Aorta (tissue), 5 donors: ENCODE data around the gene CREB3L2. TPM values are rescaled to one million over a fixed set of nuclear protein-coding genes. Genes with fewer than 3 reads are reported as not detected.
"Not testable (repeated sequence)": the region's sequence is repeated elsewhere in the genome, so short reads cannot be mapped to it uniquely, and the experiment has no call there.

Source experiments
- ATAC-seq: fragments of 200-7000 bp; cut with Tn5 transposase; one replicate; pipeline ENCODE4 v1.9.1; 2022; ENCODE audit warnings: moderate library complexity; ENCODE audit not compliant: low FRiP score
- DNase-seq, 2 donors: peaks; one replicate each; pipeline ENCODE4 v3.0.0-alpha.2; 2020
- H3K27ac ChIP-seq, 2 donors: one replicate each; pipeline ENCODE4 v1.5.1; 2013; ENCODE audit warnings: low read length in 2 of 2, mild to moderate bottlenecking in 2 of 2, moderate library complexity in 2 of 2, control low read depth in 1 of 2, inconsistent platforms in 1 of 2, low read depth in 1 of 2
- H3K27me3 ChIP-seq, 2 donors: one replicate each; pipeline ENCODE4 v1.6.1; 2013; ENCODE audit warnings: control low read depth in 1 of 2, low read length in 1 of 2, mild to moderate bottlenecking in 1 of 2, moderate library complexity in 1 of 2; ENCODE audit not compliant: insufficient read depth in 2 of 2, control insufficient read depth in 1 of 2
- H3K36me3 ChIP-seq, 2 donors: one replicate each; pipeline ENCODE4 v1.6.1; 2013; ENCODE audit warnings: control low read depth in 1 of 2, low read length in 1 of 2, mild to moderate bottlenecking in 1 of 2; ENCODE audit not compliant: insufficient read depth in 2 of 2, control insufficient read depth in 1 of 2
- H3K4me1 ChIP-seq, 2 donors: one replicate each; pipeline ENCODE4 v1.6.1; 2013; ENCODE audit warnings: low read length in 2 of 2, control low read depth in 1 of 2, mild to moderate bottlenecking in 1 of 2, moderate library complexity in 1 of 2; ENCODE audit not compliant: insufficient read depth in 2 of 2, control insufficient read depth in 1 of 2
- H3K4me3 ChIP-seq, 2 donors: one replicate each; pipeline ENCODE4 v1.5.1; 2013; ENCODE audit warnings: low read length in 2 of 2, control low read depth in 1 of 2, mild to moderate bottlenecking in 1 of 2
- H3K9me3 ChIP-seq: one replicate; pipeline ENCODE4 v1.6.1; 2013; ENCODE audit warnings: mild to moderate bottlenecking, low read length; ENCODE audit not compliant: control insufficient read depth
- WGBS, 2 donors: extraction: QIAGEN DNeasy Blood & Tissue Kit; methylation state at CpG; one replicate each; pipeline ENCODE4 v1.1.7; 2013; 5-methylcytosine and 5-hydroxymethylcytosine counted together
- intact Hi-C, 2 donors: fragments of 100-400 bp; cut with DNase I; formaldehyde crosslinking; loops; one replicate each; pipeline versions ENCODE4 v1.14.2 to v1.15.0; 2022
- polyA plus RNA-seq, 2 donors: library from polyadenylated mRNA; stranded (reverse); fragments of 200-250 nt; gene quantifications; one replicate each; pipeline ENCODE4 v1.2.3, GENCODE V29; 2013
- total RNA-seq, 2 donors: library from RNA; stranded (reverse); fragmentation: NEBNext Ultra II Directional; extraction: Animal tissue kit (Norgen Biotek cat#: 25700); gene quantifications; one replicate each; pipeline ENCODE4 v1.2.1, GENCODE V29; 2021
- donor health status: healthy with polysubstance abuse.
- donor health status: Bipolar disorder and iron deficiency.
- donor health status: DM: no; HTN: no; CAD: no.
- donor health status: DM: no; HTN: no; CAD: no.
- donor health status: DM: yes; HTN: yes; CAD: no.

The CREB3L2 gene
- total and polyA plus RNA-seq, 4 donors: 10.6 to 165 (median 73.7) TPM

- Histone ChIP-seq H3K36me3 (peaks cover 0 to 15% of the 10 kb centered on the region in 2 donors), H3K4me3 (no peak overlapping the region), H3K27me3 (no peaks in the 10 kb centered on the region), H3K9me3 (no peaks in the 10 kb centered on the region), H3K4me1 (peaks cover 0 to 3% of the 10 kb centered on the region in 2 donors), H3K27ac (no peak overlapping the region)
- DNase-seq: no peak
- 84% methylated on average over 4 of the region's 4 CpGs for WGBS, 2 donors
- intact Hi-C loops: no loop called here
- ATAC-seq: no peak
Observed at GRCh38 chr7:137913985-137914384, 87.9 kb downstream of the CREB3L2 start.

GRCh38 chr7:137909042-137909441 is 92.8 kb downstream of the CREB3L2 start:
- Histone ChIP-seq H3K27me3 (no peaks in the 10 kb centered on the region), H3K4me3 (no peak overlapping the region), H3K4me1 (no peaks in the 10 kb centered on the region), H3K9me3 (no peaks in the 10 kb centered on the region), H3K27ac (peak overlapping the region in 1 of 2 donors; percentile 88), H3K36me3 (peaks cover 2 to 15% of the 10 kb centered on the region in 2 donors)
- ATAC-seq: peak; percentile 58
- peak; percentile 75 to 88 for DNase-seq
- intact Hi-C loops: loop anchor here in 1 of 2 donors (2.0 kb wide), 1 partner anchor 92 kb away; no protein-coding TSS in a partner anchor
- 4 to 8% methylated on average over 11 of the region's 11 CpGs for WGBS, 2 donors

DNA sequence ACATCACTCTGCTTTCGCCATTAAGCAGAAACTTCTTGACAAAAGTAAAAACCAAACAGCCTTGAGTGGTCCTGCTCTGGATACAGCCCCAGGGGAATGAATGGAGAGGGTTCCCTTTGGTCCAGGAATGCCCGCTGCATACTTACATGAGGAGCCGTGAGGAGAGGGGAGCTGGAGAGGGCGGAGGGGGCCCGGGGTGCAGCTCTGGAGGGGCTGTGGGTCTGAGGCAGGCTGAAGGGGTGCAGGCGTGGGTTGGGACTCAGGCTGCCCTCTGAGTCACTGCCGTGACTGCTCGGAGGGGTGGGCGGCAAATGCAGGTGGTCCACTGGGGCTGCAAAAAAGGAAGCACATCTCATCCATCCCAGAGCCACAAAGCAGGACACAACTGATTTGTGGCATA is 93.8 kb downstream of the CREB3L2 start:
- no peak overlapping the region for H3K4me3 ChIP-seq
- 67 to 75% methylated on average over 9 of the region's 9 CpGs for WGBS, 2 donors
- no peak for ATAC-seq
- H3K9me3 ChIP-seq: no peaks in the 10 kb centered on the region
- no peaks in the 10 kb centered on the region for H3K4me1 ChIP-seq
- peaks cover 2 to 12% of the 10 kb centered on the region in 2 donors for H3K36me3 ChIP-seq
- no peak for DNase-seq
- H3K27ac ChIP-seq: peak overlapping the region in 1 of 2 donors; percentile 83
- intact Hi-C loops: loop anchor here in 1 of 2 donors (2.0 kb wide), 1 partner anchor 93 kb away; no protein-coding TSS in a partner anchor
- no peaks in the 10 kb centered on the region for H3K27me3 ChIP-seq

DNA sequence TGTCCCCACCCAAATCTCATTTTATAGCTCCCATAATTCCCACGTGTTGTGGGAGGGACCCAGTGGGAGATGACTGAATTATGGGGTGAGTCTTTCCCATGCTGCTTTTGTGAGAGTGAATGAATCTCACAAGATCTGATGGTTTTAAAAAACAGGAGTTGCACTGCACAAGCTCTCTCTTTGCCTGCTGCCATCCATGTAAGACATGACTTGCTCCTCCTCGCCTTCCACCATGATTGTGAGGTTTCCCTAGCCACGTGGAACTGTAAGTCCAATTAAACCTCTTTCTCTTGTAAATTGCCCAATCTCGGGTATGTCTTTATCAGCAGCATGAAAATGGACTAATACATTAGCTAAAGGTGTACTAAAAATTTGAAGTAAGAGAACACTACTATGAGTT is 95.2 kb downstream of the CREB3L2 start:
- 80 to 86% methylated on average over 4 of the region's 4 CpGs for WGBS, 2 donors
- H3K9me3 ChIP-seq, H3K4me1 ChIP-seq, ATAC-seq, H3K27ac ChIP-seq, intact Hi-C loops, H3K27me3 ChIP-seq, H3K4me3 ChIP-seq, DNase-seq: not testable (repeated sequence)
- H3K36me3 ChIP-seq: peaks cover 2 to 16% of the 10 kb centered on the region in 2 donors

DNA sequence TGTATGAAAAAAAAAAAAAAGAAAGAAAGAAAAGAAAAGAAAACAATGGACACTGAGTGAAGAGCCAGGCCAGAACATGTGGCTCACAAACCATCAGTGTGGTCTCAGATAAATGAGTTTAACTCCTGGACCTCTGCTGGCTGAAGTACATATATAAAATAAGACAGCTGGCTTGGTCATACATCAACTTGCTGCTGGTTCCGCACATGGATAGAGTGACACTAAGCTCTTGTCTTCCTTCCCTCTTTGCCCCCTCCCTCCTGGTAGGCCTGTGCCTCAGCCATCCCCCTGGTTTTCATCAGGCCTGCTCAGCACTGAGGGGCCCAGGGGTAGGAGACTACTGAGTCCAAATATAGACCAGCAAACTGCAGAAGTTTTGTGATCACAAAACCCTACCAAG is 97.1 kb downstream of the CREB3L2 start:
- intact Hi-C loops: loop anchor here in 1 of 2 donors (1.0 kb wide), 1 partner anchor 103 kb away; no protein-coding TSS in a partner anchor
- DNase-seq (no peak), ATAC-seq (no peak)
- Histone ChIP-seq H3K36me3 (peaks cover 2 to 9% of the 10 kb centered on the region in 2 donors), H3K4me3 (no peak overlapping the region), H3K27ac (peak overlapping the region in 1 of 2 donors; percentile 47), H3K27me3 (no peaks in the 10 kb centered on the region), H3K9me3 (no peaks in the 10 kb centered on the region), H3K4me1 (no peaks in the 10 kb centered on the region)
- WGBS, 2 donors: 28 to 42% methylated on average over 1 of the region's 1 CpG

GRCh38 chr7:137903382-137904169 is 98.3 kb downstream of the CREB3L2 start:
- ATAC-seq (peak; percentile 84), DNase-seq (no peak)
- intact Hi-C loops: loop anchor here (1.0 to 2.0 kb wide), 2 partner anchors 105 kb away; no protein-coding TSS in a partner anchor
- H3K27me3 ChIP-seq: no peaks in the 10 kb centered on the region
- H3K9me3 ChIP-seq: no peaks in the 10 kb centered on the region
- H3K36me3 ChIP-seq: peaks cover 2 to 9% of the 10 kb centered on the region in 2 donors
- H3K4me3 ChIP-seq: no peak overlapping the region
- WGBS, 2 donors: 13 to 14% methylated on average over 9 of the region's 9 CpGs
- no peaks in the 10 kb centered on the region for H3K4me1 ChIP-seq
- peak overlapping the region in 1 of 2 donors; percentile 21 for H3K27ac ChIP-seq

DNA sequence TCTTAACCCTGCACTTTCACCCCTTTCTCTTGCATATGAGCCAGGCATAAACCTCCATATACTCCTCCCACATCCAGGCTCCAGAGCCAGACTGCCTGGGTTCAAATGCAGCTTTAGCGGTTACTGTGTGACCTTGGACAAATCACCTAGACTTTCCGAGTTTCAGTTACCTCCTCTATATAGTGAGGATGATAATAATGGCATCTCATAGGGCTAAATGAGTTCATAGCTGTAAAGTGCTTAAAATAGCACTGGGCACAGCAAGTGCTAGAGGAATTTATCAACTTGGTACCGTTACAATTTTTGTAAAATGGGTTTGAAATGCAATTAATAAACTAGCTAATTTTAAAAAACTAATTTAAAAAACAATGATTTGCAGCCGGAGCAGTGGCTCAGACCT is 101.7 kb downstream of the CREB3L2 start:
- Histone ChIP-seq H3K4me1 (no peaks in the 10 kb centered on the region), H3K9me3 (no peaks in the 10 kb centered on the region), H3K36me3 (peaks cover 1 to 3% of the 10 kb centered on the region in 2 donors), H3K27me3 (no peaks in the 10 kb centered on the region), H3K4me3 (no peak overlapping the region), H3K27ac (peak overlapping the region in 1 of 2 donors; percentile 28)
- 37 to 39% methylated on average over 4 of the region's 4 CpGs for WGBS, 2 donors
- no peak for DNase-seq
- intact Hi-C loops: no loop called here
- no peak for ATAC-seq

- Histone ChIP-seq H3K9me3 (no peaks in the 10 kb centered on the region), H3K27ac (peak overlapping the region in 1 of 2 donors; percentile 3), H3K4me3 (no peak overlapping the region), H3K36me3 (peaks cover 3 to 6% of the 10 kb centered on the region in 2 donors), H3K27me3 (no peaks in the 10 kb centered on the region), H3K4me1 (no peaks in the 10 kb centered on the region)
- ATAC-seq (peak; percentile 95), DNase-seq (peak; percentile 89 to 94)
- intact Hi-C loops: loop anchor here (1.0 to 5.0 kb wide), 3 partner anchors 82 to 243 kb away; no protein-coding TSS in a partner anchor
- WGBS, 2 donors: 1% methylated on average over 13 of the region's 14 CpGs
Observed at GRCh38 chr7:137898839-137899721, 102.8 kb downstream of the CREB3L2 start.
